ENCODE data around the gene EREG. TPM values are rescaled to one million over a fixed set of nuclear protein-coding genes. Genes with fewer than 3 reads are reported as not detected.

The EREG gene
- total and polyA plus RNA-seq, 12 donors = 0.08 to 1.4 (median 0.30) TPM; not detected in 8

DNA sequence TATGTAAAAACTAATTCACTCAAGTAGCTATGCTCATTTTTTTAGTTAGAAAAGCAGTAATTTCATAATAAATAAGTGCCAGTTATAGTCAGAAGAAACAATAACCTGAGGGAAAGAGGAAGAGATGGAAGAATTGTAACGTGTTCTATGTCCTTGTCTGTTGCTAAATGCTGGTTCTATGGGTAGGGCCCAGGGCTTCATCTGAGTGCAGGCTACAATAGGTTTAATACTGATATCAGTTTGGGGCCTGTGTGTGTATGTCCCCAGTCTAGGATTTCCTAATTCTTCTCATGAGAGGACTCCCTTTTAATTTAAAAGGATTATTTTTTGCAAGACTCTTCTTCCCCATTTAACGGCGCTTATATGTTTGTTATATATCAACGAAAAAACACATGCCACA lies 3.3 kb upstream of the EREG start:
- no peak for DNase-seq
- peaks cover 12 to 15% of the 10 kb centered on the region in 2 donors for H3K4me1 ChIP-seq (replicated peaks in 1 of 2)
- peaks cover 22% of the 10 kb centered on the region for H3K27me3 ChIP-seq
- intact Hi-C loops (cut with DNase I) = no loop called here
- no peaks in the 10 kb centered on the region for H3K36me3 ChIP-seq (replicated peaks in 1 of 2)
- TF ChIP-seq, protein P1, sequence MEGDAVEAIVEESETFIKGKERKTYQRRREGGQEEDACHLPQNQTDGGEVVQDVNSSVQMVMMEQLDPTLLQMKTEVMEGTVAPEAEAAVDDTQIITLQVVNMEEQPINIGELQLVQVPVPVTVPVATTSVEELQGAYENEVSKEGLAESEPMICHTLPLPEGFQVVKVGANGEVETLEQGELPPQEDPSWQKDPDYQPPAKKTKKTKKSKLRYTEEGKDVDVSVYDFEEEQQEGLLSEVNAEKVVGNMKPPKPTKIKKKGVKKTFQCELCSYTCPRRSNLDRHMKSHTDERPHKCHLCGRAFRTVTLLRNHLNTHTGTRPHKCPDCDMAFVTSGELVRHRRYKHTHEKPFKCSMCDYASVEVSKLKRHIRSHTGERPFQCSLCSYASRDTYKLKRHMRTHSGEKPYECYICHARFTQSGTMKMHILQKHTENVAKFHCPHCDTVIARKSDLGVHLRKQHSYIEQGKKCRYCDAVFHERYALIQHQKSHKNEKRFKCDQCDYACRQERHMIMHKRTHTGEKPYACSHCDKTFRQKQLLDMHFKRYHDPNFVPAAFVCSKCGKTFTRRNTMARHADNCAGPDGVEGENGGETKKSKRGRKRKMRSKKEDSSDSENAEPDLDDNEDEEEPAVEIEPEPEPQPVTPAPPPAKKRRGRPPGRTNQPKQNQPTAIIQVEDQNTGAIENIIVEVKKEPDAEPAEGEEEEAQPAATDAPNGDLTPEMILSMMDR (IDR thresholded peaks at IDR 0.05) = no peak
- no peak for TF ChIP-seq POLR2A (IDR thresholded peaks at IDR 0.05)
- WGBS, 4 donors = 60 to 76% (median 75%) methylated on average over 4 of the region's 4 CpGs
- H3K9me3 ChIP-seq (replicated peaks in 1 of 3) = no peaks in the 10 kb centered on the region
- H3K4me3 ChIP-seq = no peak overlapping the region
- H3K27ac ChIP-seq = no peak overlapping the region

DNA sequence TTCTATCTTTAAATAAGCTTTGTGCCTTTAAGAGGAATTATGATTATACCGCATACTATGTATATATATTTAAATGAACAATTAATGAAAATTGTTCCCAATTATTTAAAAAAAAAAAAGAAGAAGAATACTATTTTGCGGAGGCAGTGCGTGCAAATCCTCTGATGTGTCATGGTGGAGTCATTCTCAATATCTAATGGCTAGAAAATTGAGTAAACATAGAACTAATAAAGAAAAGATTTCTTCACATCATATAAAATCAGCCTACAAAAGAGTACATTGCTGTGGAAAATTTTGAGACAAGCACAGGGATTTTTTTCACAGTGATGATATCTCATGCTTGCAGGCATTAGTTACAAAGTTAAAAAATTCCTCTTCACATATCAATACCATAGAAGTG lies 2.6 kb upstream of the EREG start:
- TF ChIP-seq, protein P1 (IDR thresholded peaks at IDR 0.05) = no peak
- TF ChIP-seq POLR2A (IDR thresholded peaks at IDR 0.05) = no peak
- no peaks in the 10 kb centered on the region for H3K36me3 ChIP-seq (replicated peaks in 1 of 2)
- H3K27me3 ChIP-seq = peaks cover 26% of the 10 kb centered on the region
- DNase-seq = no peak
- no peaks in the 10 kb centered on the region for H3K9me3 ChIP-seq (replicated peaks in 1 of 3)
- intact Hi-C loops (cut with DNase I) = no loop called here
- 84 to 99% (median 87%) methylated on average over 3 of the region's 3 CpGs for WGBS, 4 donors
- H3K4me3 ChIP-seq = no peak overlapping the region
- peaks cover 12 to 15% of the 10 kb centered on the region in 2 donors for H3K4me1 ChIP-seq (replicated peaks in 1 of 2)
- H3K27ac ChIP-seq = no peak overlapping the region

- no peak for DNase-seq
- TF ChIP-seq, protein P1 (IDR thresholded peaks at IDR 0.05) = no peak
- no peak for TF ChIP-seq POLR2A (IDR thresholded peaks at IDR 0.05)
- Histone ChIP-seq H3K27ac (no peak overlapping the region), H3K4me3 (no peak overlapping the region), H3K27me3 (peaks cover 26% of the 10 kb centered on the region), H3K9me3 (replicated peaks in 1 of 3) (no peaks in the 10 kb centered on the region), H3K4me1 (replicated peaks in 1 of 2) (peaks cover 12 to 15% of the 10 kb centered on the region in 2 donors), H3K36me3 (replicated peaks in 1 of 2) (no peaks in the 10 kb centered on the region)
- 36 to 41% (median 39%) methylated on average over 8 of the region's 8 CpGs for WGBS, 4 donors
- intact Hi-C loops (cut with DNase I) = no loop called here
Measured at GRCh38 chr4:74364256-74364651, 691 bp upstream of the EREG start.

- H3K27me3 ChIP-seq = peaks cover 26% of the 10 kb centered on the region
- peak overlapping the region in 1 of 4 donors; percentile 19 for H3K4me3 ChIP-seq
- 12 to 15% (median 14%) methylated on average over 10 to 11 of the region's 11 CpGs for WGBS, 4 donors
Measured at GRCh38 chr4:74365761-74366160, 816 bp downstream of the EREG start.

More at GRCh38 chr4:74365761-74366160, 816 bp downstream of the EREG start:
- peak in 2 of 7 donors; percentile 22 for DNase-seq
- no peak for TF ChIP-seq POLR2A (IDR thresholded peaks at IDR 0.05)
- TF ChIP-seq, protein P1 (IDR thresholded peaks at IDR 0.05) = no peak
- H3K9me3 ChIP-seq (replicated peaks in 1 of 3) = no peaks in the 10 kb centered on the region
- intact Hi-C loops (cut with DNase I) = no loop called here
- no peak overlapping the region for H3K27ac ChIP-seq
- peaks cover 12 to 15% of the 10 kb centered on the region in 2 donors for H3K4me1 ChIP-seq (replicated peaks in 1 of 2)
- no peaks in the 10 kb centered on the region for H3K36me3 ChIP-seq (replicated peaks in 1 of 2)
